OCI-LY1 (cell line): ENCODE results near the gene RAD54L.
A peak's percentile ranks its signal among the peaks of the same experiment; 100 is the strongest.

Source experiments
- EZH2 ChIP-seq: fragments of 200-600 bp; sonication (generic), shearing (Covaris generic); IDR thresholded peaks from 2 replicates; pipeline ENCODE4 v1.8.0; 2017; ENCODE audit warnings: borderline replicate concordance, mixed run types, mild to moderate bottlenecking, antibody characterized with exemption, low read length, moderate library complexity, mixed read lengths
- TF ChIP-seq, protein P1 (sequence below): fragments of 200-600 bp; sonication (generic), shearing (Covaris generic); IDR thresholded peaks from 2 replicates; pipeline ENCODE4 v1.5.1; 2017; ENCODE audit warnings: mild to moderate bottlenecking, antibody characterized with exemption, low read length, moderate library complexity, mixed read lengths

DNA sequence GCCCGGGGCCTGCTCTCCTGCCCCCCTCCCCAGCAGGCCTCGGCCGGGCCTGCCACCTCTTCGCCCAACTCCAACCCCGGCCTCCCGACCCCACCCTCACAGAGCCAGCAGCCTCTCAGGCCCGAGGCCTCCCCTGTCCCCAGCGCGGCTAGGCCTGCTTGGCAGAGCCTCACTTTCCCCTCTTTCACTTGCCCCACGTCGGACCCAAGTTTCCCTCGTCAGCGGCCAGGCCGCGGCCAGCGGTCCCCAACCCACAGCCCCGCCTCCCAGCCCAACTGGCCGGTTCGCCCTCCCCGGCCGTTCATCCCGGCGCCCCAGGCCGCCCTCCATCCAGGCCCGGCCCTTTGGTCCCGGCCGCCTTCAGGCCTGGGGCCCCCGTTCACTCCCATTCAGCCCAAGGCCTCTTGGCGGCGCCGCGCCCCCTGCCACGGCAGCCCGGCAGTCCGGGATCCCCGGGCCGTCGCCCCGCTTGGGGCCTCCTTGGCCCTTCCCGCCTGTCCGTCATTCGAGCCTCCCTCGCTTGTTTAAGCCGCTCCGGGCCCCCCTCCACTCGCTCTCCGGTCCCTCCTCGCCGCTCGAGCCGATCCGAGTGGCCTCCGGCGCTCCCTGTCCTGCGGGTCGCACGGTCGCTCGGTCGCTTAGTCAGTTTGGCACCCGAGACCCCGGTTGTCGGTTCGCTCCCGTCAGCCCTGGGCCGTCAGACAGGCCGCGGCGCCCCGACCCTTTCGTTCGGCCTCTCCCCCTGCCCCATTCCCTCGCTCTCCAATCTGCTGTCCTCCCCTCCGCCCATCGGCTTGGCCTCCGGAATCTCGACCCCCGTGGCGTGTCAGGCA is 54.5 kb downstream of the RAD54L start:
- TF ChIP-seq, protein P1, sequence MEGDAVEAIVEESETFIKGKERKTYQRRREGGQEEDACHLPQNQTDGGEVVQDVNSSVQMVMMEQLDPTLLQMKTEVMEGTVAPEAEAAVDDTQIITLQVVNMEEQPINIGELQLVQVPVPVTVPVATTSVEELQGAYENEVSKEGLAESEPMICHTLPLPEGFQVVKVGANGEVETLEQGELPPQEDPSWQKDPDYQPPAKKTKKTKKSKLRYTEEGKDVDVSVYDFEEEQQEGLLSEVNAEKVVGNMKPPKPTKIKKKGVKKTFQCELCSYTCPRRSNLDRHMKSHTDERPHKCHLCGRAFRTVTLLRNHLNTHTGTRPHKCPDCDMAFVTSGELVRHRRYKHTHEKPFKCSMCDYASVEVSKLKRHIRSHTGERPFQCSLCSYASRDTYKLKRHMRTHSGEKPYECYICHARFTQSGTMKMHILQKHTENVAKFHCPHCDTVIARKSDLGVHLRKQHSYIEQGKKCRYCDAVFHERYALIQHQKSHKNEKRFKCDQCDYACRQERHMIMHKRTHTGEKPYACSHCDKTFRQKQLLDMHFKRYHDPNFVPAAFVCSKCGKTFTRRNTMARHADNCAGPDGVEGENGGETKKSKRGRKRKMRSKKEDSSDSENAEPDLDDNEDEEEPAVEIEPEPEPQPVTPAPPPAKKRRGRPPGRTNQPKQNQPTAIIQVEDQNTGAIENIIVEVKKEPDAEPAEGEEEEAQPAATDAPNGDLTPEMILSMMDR: peak; percentile 44
- TF ChIP-seq EZH2: no peak
